ENCODE data around the gene MMAA.

DNA sequence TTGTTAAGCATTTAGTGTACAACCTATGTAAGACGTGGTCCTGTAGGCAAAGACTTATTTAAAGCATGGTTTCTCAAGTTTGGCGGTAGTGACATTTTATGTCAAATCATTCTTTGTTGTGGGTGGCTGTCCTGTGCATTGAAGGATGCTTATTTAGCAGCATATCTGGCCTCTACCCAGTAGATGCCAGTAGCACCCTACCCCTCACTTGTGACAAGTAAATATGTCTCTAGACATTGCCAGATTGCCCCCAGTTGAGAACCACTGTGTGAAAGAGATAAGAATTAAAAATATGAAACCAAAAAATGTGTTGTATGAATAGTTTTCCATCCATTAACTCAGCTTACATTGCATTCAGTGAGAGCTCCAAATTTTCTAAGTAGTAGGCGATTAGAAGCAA, 25.5 kb downstream of the MMAA start:
- TF ChIP-seq, protein P1, sequence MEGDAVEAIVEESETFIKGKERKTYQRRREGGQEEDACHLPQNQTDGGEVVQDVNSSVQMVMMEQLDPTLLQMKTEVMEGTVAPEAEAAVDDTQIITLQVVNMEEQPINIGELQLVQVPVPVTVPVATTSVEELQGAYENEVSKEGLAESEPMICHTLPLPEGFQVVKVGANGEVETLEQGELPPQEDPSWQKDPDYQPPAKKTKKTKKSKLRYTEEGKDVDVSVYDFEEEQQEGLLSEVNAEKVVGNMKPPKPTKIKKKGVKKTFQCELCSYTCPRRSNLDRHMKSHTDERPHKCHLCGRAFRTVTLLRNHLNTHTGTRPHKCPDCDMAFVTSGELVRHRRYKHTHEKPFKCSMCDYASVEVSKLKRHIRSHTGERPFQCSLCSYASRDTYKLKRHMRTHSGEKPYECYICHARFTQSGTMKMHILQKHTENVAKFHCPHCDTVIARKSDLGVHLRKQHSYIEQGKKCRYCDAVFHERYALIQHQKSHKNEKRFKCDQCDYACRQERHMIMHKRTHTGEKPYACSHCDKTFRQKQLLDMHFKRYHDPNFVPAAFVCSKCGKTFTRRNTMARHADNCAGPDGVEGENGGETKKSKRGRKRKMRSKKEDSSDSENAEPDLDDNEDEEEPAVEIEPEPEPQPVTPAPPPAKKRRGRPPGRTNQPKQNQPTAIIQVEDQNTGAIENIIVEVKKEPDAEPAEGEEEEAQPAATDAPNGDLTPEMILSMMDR (IDR thresholded peaks at IDR 0.05), result no peak
- no peak for TF ChIP-seq POLR2AphosphoS5 (IDR thresholded peaks at IDR 0.05)
- TF ChIP-seq POLR2A (IDR thresholded peaks at IDR 0.05), result no peak
- no peak for TF ChIP-seq EP300 (IDR thresholded peaks at IDR 0.05)

Data from gastroesophageal sphincter (tissue), 3 donors.